Common myeloid progenitor, CD34-positive (primary cell): ENCODE results near the gene PSD.

ENCODE experiments used
- CTCF ChIA-PET: fragments of 350-600 bp; sonication (Branson Sonifier 250); formaldehyde crosslinking; loops from one replicate; lab custom pipeline; 2021; ENCODE audit warnings: antibody characterized with exemption; lab: Charles Lee
- POLR2A ChIA-PET: fragments of 350-600 bp; sonication (Branson Sonifier 250); formaldehyde crosslinking; loops from one replicate; lab custom pipeline; 2021; ENCODE audit warnings: antibody characterized with exemption; lab: Charles Lee
- DNase-seq, 3 donors: peaks; one replicate each; pipeline versions ENCODE4 v3.0.0 to v3.0.0-alpha.2; 2013
- H3K27ac ChIP-seq, 2 experiments: 1 replicate in 1 of 2; 2 replicates in 1 of 2; pipeline ENCODE4 v1.7.0; 2013; ENCODE audit warnings: inconsistent platforms in 2 of 2, low read length in 2 of 2, mild to moderate bottlenecking in 2 of 2, low read depth in 1 of 2, moderate library complexity in 1 of 2; ENCODE audit not compliant: severe bottlenecking in 2 of 2, insufficient read depth in 1 of 2, poor library complexity in 1 of 2
- H3K27me3 ChIP-seq, 5 experiments: replicated peaks in 2 of 5; 1 replicate in 3 of 5; 2 replicates in 2 of 5; pipeline versions ENCODE4 v1.6.1 to v1.7.0; 2013; ENCODE audit warnings: low read length in 4 of 5, mild to moderate bottlenecking in 2 of 5, moderate library complexity in 2 of 5, inconsistent platforms in 1 of 5; ENCODE audit not compliant: insufficient read depth in 5 of 5, control insufficient read depth in 4 of 5
- H3K36me3 ChIP-seq, 4 experiments: 1 replicate in 2 of 4; 2 replicates in 2 of 4; pipeline versions ENCODE4 v1.6.1 to v1.7.0; 2013; ENCODE audit warnings: low read length in 3 of 4, control low read depth in 1 of 4, mild to moderate bottlenecking in 1 of 4; ENCODE audit not compliant: control insufficient read depth in 4 of 4, insufficient read depth in 4 of 4
- H3K4me1 ChIP-seq, 4 experiments: 1 replicate in 3 of 4; 2 replicates in 1 of 4; pipeline versions ENCODE4 v1.6.1 to v1.7.1; 2013; ENCODE audit warnings: low read length in 3 of 4, mild to moderate bottlenecking in 3 of 4, control low read depth in 1 of 4, inconsistent platforms in 1 of 4, moderate library complexity in 1 of 4; ENCODE audit not compliant: control insufficient read depth in 4 of 4, insufficient read depth in 4 of 4; ENCODE audit errors: control extremely low read depth in 1 of 4
- H3K4me3 ChIP-seq, 7 experiments: 1 replicate in 4 of 7; 2 replicates in 3 of 7; pipeline versions ENCODE4 v1.5.1 to v1.7.0; 2013; ENCODE audit warnings: mild to moderate bottlenecking in 7 of 7, low read length in 6 of 7, moderate library complexity in 6 of 7, inconsistent platforms in 2 of 7, low read depth in 2 of 7, control low read depth in 1 of 7; ENCODE audit not compliant: insufficient read depth in 4 of 7, control insufficient read depth in 1 of 7; ENCODE audit errors: extremely low read depth in 1 of 7
- H3K9me3 ChIP-seq, 5 experiments: 1 replicate in 4 of 5; 2 replicates in 1 of 5; pipeline versions ENCODE4 v1.6.1 to v1.7.1; 2013; ENCODE audit warnings: low read length in 4 of 5, mild to moderate bottlenecking in 2 of 5, inconsistent platforms in 1 of 5, low read depth in 1 of 5, moderate library complexity in 1 of 5; ENCODE audit not compliant: control insufficient read depth in 4 of 5, insufficient read depth in 2 of 5; ENCODE audit errors: control extremely low read depth in 1 of 5
- WGBS: methylation state at CpG from one replicate; pipeline ENCODE4 v1.1.5; 2013; ENCODE audit not compliant: insufficient coverage; 5-methylcytosine and 5-hydroxymethylcytosine counted together

The PSD gene

GRCh38 chr10:102421757-102422512 is 3.4 kb upstream of the PSD start:
- Histone ChIP-seq H3K4me3 (peak overlapping the region; percentile 87 to 96 (median 90)), H3K27ac (peak overlapping the region; percentile 7 to 85), H3K9me3 (no peaks in the 10 kb centered on the region), H3K36me3 (peaks cover 4 to 23% (median 17%) of the 10 kb centered on the region in 4 experiments), H3K4me1 (peaks cover 3 to 46% (median 40%) of the 10 kb centered on the region in 4 experiments), H3K27me3 (peaks cover 6 to 23% (median 11%) of the 10 kb centered on the region in 5 experiments)
- CTCF ChIA-PET: interaction anchor here (0.8 to 9.1 kb wide), 21 partner anchors 9 to 195 kb away, joined by 3 to 71 read pairs (median 6); partner anchors contain the start of genes C10orf95, CUEDC2 and PITX3
- POLR2A ChIA-PET: interaction anchor here (0.8 to 4.1 kb wide), 7 partner anchors 10 to 55 kb away, joined by 3 to 28 read pairs (median 4); partner anchors contain the start of genes C10orf95, CUEDC2 and NFKB2
- 0% methylated on average over 50 of the region's 62 CpGs for WGBS
- DNase-seq: peak in 1 of 3 donors; percentile 36

GRCh38 chr10:102421507-102421756 is 2.8 kb upstream of the PSD start:
- POLR2A ChIA-PET: interaction anchor here (0.8 to 4.1 kb wide), 7 partner anchors 10 to 55 kb away, joined by 3 to 28 read pairs (median 4); partner anchors contain the start of genes C10orf95, CUEDC2 and NFKB2
- H3K4me3 ChIP-seq: peak overlapping the region; percentile 87 to 96 (median 90)
- no peak for DNase-seq
- H3K27me3 ChIP-seq: peaks cover 6 to 23% (median 11%) of the 10 kb centered on the region in 5 experiments
- 0% methylated on average over 14 of the region's 14 CpGs for WGBS
- CTCF ChIA-PET: interaction anchor here (1.0 to 9.1 kb wide), 15 partner anchors 9 to 194 kb away, joined by 3 to 71 read pairs (median 9); partner anchors contain the start of genes C10orf95 and CUEDC2
- H3K36me3 ChIP-seq: peaks cover 4 to 23% (median 17%) of the 10 kb centered on the region in 4 experiments
- H3K4me1 ChIP-seq: peaks cover 3 to 46% (median 40%) of the 10 kb centered on the region in 4 experiments
- peak overlapping the region; percentile 7 to 85 for H3K27ac ChIP-seq
- H3K9me3 ChIP-seq: no peaks in the 10 kb centered on the region

GRCh38 chr10:102420714-102421506 is 2.3 kb upstream of the PSD start, which contains the start of gene FBXL15:
FBXL15 (plus strand) TSS chr10:102420836; CDS start chr10:102421130, 294 bp downstream.
- Histone ChIP-seq H3K4me1 (peaks cover 3 to 46% (median 40%) of the 10 kb centered on the region in 4 experiments), H3K27ac (peak within 1 kb of the TSS; percentile 47 to 85), H3K27me3 (peaks cover 6 to 25% (median 11%) of the 10 kb centered on the region in 5 experiments), H3K4me3 (peak within 1 kb of the TSS; percentile 87 to 96 (median 90)), H3K9me3 (no peaks in the 10 kb centered on the region), H3K36me3 (peaks cover 4 to 23% (median 17%) of the 10 kb centered on the region in 4 experiments)
- ChIA-PET POLR2A (interaction anchor here (0.8 to 4.1 kb wide), 10 partner anchors 9 to 224 kb away, joined by 3 to 28 read pairs (median 4); partner anchors contain the start of genes CUEDC2 and NFKB2), CTCF (interaction anchor here (0.9 to 9.1 kb wide), 15 partner anchors 8 to 194 kb away, joined by 3 to 71 read pairs (median 7); partner anchors contain the start of genes C10orf95 and CUEDC2)
- under 1% methylated on average over 65 of the region's 66 CpGs for WGBS
- DNase-seq: peak; percentile 96 to 98 (median 98)

- DNase-seq: no peak
- Histone ChIP-seq H3K4me1 (peaks cover 3 to 46% (median 40%) of the 10 kb centered on the region in 4 experiments), H3K9me3 (no peaks in the 10 kb centered on the region), H3K36me3 (peaks cover 4 to 21% (median 17%) of the 10 kb centered on the region in 4 experiments), H3K27ac (peak overlapping the region; percentile 47 to 85), H3K4me3 (peak overlapping the region; percentile 87 to 96 (median 90)), H3K27me3 (peaks cover 6 to 25% (median 11%) of the 10 kb centered on the region in 5 experiments)
- CTCF ChIA-PET: interaction anchor here (0.6 to 9.1 kb wide), 13 partner anchors 8 to 107 kb away, joined by 3 to 71 read pairs (median 7); partner anchors contain the start of genes C10orf95 and CUEDC2
- WGBS: 0% methylated on average over 10 of the region's 21 CpGs
- POLR2A ChIA-PET: interaction anchor here (1.0 to 4.1 kb wide), 5 partner anchors 12 to 225 kb away, joined by 3 to 28 read pairs (median 5); partner anchors contain the start of genes CUEDC2 and NFKB2
Observed at GRCh38 chr10:102420181-102420713, 1.7 kb upstream of the PSD start.

- CTCF ChIA-PET: interaction anchor here (0.6 to 9.1 kb wide), 10 partner anchors 7 to 106 kb away, joined by 3 to 71 read pairs (median 6); partner anchors contain the start of genes C10orf95 and CUEDC2
- Histone ChIP-seq H3K36me3 (peaks cover 4 to 15% (median 12%) of the 10 kb centered on the region in 4 experiments), H3K4me3 (peak overlapping the region; percentile 87 to 96 (median 90)), H3K27ac (no peak overlapping the region), H3K27me3 (peaks cover 6 to 25% (median 11%) of the 10 kb centered on the region in 5 experiments), H3K9me3 (no peaks in the 10 kb centered on the region), H3K4me1 (peaks cover 3 to 46% (median 40%) of the 10 kb centered on the region in 4 experiments)
- POLR2A ChIA-PET: interaction anchor here (1.0 to 4.1 kb wide), 4 partner anchors 13 to 226 kb away, joined by 4 to 28 read pairs (median 6); partner anchors contain the start of genes CUEDC2 and NFKB2
- peak in 2 of 3 donors; percentile 68 to 73 for DNase-seq
- under 1% methylated on average over 43 of the region's 54 CpGs for WGBS
Observed at GRCh38 chr10:102419269-102420180, 940 bp upstream of the PSD start.
